Non-pigmented ciliary epithelial cell (primary cell): ENCODE data around the gene IPCEF1.
A peak's percentile ranks its signal among the peaks of the same experiment; 100 is the strongest.
"Not testable (repeated sequence)": the region's sequence is repeated elsewhere in the genome, so short reads cannot be mapped to it uniquely, and the experiment has no call there.

Source experiments
- DNase-seq: peaks from one replicate; pipeline ENCODE4 v3.0.0-alpha.2; 2010; ENCODE audit warnings: low read depth

Gene IPCEF1

DNA sequence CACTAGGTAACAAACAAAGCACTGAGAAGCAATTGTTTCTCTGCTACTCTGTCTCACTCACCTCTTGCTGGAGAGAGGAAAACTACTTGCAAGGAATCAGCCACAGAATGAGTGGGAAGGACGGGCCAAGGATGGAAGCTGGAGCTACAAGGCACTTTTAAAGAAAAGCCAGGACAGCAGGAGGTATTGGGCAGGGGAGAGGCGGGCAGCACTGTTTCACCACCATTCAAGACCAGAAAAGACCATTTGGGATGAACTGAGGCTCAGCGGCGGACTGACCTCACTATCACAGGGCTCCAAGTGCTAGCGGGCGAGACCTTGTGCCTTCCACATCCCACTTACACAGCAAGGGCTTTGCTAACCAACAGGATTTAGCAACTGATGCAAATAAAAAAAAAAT lies 137.4 kb downstream of the IPCEF1 start:
- no peak for DNase-seq

DNA sequence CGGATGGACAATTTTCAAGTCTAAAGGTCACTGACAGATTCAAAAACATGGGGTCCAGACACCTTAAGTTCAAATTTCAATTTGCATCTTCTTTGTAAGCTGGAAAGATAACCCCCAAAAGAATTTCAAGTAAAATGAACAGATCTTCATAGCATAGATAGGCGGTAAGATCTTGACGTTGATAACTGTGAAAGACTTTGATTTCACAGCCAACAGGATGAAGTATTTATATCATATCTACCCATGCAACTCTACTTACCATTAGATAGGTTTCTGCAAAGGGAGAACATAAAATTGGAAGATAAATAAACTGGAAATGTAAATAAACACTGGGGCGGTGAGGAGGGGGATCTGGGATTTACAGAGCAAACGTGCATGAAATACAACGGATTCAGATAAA lies 137.8 kb downstream of the IPCEF1 start:
- no peak for DNase-seq

DNA sequence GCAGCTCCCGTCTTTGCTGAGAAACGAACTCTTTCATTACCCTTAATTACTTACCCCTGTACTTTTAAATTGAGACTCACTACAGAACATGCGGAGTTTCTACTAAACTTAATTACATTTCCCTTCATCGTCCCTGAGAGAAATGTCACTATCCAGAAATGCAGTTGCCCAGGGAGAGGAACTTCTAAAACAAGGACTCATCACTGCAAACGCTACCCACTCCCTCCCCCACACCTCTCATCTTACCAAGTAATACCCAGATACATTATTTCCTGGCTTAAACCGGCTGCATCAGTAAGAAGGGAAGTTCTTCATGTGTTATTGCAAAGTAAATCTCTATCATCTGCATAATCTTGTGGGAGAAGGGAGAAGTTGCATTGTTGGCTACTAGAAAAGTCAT lies 138.3 kb downstream of the IPCEF1 start:
- no peak for DNase-seq

DNA sequence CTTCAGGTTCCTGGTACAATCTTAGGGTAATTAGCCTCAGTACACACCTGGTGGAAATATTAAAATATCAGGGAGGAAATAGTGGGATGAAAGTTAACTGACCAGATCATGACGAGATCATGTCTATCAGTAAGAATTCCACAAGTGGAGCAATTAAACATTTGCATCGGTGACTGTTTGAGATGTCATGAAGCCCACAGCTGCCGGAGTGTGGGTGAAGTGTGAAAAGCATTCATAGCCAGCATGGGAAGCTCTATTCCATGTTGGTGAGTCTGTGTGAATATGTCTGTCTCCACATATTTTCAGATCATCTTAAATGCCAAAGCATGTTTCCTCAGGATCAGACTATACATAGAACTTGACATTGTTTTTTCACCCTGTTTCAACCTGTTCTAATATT lies 142.8 kb downstream of the IPCEF1 start:
- DNase-seq: no peak

DNA sequence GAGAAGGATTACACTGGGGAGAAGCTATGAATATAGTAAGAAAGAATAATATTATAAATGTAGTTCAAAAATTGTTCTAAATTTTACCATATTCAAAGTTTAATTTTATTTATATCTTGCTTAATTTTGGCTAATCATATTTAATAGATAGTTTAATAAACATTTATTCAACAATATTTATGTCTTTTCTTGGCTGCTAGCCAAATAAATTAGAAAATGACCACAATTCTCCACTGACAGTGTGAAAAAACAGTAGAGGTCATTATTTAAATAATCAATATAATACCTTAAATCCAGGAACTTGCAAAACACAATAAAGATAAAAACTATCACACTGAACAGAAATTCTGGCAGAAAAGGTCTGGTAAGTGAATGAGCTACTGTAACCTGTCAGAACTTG lies 145.9 kb downstream of the IPCEF1 start:
- DNase-seq: no peak

DNA sequence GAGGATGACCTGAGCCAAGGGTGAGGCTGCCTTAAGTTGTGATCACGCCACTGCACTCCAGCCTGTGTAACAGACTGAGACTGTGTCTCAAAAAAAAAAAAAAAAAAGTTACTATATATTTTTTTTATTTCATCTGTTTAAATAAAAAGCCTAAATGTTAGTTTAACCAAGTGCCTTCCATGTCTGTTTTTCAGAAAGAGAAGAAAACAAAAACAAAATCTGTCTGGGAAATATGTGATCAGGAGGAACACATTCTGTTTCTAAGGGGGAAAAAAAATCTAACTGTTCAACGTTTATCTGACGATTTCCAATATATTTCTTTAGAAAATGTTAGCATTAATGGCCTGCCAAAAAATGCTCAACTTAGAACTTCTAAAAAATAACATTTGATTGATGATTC lies 147.0 kb downstream of the IPCEF1 start:
- DNase-seq: no peak

DNA sequence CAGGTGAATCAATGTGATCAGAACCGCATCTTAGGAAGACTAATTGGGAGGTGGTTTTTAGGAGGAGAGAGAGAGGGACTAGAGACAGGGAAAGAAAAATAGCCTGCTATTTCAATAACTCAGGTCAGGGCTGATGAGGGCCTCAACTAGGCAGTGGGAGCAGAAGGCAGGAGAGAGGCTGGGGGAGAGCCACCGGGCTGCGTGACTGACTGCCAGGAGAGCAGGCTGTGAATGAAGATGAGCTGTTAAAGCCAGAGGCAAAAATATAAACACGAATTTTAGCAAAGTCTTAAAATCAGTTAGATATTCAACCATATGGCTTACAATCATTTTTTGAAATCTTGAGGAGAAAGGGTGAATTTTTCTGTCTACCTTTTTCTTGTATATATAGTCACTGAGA lies 149.6 kb downstream of the IPCEF1 start:
- no peak for DNase-seq

DNA sequence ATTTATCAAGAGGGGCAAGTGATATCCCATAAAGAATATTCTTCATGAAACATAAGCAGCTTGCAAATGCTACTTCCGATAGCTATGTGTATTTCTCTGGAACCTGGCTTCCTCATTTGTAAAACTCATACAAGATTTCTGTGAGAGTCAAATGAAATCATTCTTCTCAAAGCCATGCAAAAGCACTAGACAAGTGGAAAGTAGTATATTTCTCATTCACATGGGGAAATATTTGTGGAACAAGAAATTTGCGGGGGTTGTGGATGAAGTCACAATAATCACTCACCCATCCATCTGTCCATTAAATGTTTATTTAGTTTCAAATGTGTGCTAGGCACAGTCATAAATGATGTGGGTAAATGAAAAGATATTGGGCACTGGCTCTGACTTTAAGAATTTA lies 150.5 kb downstream of the IPCEF1 start:
- DNase-seq: no peak

DNA sequence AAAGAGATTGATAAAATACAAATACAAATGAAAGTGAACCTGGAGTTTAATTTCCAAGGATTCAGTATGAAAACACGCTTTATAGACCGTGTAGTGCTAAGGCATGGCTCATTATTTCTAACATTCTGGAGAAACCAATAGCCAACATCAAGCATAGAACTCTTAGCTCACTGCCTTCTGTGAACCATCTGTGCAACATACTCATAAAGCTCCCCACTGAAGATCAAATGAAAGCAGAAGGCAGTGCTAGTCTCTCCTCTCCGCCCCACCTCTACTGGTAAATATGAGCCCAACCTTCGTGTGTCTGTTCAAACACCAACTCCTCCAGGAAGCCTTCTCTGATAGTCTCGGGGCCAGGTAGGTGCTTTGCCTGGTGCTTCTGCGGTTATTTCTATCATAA lies 153.6 kb downstream of the IPCEF1 start:
- no peak for DNase-seq

DNA sequence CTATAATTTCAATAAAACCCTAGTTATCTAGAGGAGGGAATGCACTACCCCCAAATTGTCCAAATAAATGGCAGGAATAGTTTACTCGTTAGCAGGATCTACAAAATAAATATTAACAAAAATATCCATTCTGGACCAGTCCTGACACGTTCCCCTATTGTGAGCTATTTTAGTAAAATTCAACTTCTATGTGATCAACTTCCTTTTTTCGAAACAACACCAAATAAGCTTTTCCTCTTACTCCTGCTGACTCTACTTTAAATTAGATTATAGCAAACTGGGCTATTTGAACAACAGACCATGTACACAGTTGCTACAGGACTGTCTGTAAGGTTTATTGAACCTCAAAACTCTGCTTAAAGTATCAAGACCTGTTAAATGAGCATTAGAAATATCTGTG lies 154.3 kb downstream of the IPCEF1 start:
- DNase-seq: no peak

DNA sequence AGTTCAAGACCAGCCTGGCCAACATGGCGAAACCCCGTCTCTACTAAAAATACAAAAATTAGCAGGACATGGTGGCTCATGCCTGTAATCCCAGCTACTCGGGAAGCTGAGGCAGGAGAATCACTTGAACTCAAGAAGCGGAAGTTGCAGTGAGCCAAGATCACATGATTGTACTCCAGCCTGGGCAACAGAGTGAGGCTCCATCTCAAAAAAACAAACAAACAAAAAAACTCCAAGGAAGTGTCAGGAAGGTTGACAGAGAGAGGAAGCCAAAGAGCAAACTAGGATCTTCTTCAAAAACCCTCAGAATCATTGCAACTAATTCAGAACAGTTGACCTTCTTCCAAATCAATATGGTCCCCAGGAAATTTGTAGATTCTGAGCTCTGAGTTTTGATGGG lies 154.9 kb downstream of the IPCEF1 start:
- DNase-seq: not testable (repeated sequence)

DNA sequence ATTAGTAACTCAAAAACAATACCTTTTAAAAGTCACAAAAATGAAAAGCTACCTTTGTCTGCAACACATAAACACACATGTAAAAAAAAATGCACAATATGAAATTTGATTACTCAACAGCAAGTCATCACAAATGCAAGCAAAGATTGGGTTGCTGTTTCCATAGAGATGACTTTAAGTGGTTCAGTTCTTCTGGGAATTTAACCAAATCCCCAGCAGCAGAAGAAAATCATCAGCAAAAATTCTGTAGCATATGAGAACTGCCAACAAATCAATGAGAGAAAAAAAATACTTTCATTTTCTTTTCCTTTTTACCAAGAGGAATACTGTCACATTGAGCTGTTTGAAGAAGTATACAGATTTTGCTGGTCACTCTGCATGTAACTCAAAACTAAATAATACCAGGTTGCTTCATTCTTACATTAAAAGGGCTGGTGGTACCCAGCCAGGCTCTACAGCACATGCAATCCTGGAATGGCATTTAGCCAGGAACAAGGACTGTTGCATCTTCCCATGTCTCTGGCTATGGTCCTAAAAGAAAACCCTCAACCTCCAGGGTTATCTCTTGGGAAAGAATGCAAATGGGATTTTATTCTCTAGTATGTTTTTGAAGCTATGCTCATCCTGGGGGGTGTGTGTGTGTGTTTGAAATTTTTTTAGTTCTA lies 159.3 kb downstream of the IPCEF1 start:
- DNase-seq: no peak

DNA sequence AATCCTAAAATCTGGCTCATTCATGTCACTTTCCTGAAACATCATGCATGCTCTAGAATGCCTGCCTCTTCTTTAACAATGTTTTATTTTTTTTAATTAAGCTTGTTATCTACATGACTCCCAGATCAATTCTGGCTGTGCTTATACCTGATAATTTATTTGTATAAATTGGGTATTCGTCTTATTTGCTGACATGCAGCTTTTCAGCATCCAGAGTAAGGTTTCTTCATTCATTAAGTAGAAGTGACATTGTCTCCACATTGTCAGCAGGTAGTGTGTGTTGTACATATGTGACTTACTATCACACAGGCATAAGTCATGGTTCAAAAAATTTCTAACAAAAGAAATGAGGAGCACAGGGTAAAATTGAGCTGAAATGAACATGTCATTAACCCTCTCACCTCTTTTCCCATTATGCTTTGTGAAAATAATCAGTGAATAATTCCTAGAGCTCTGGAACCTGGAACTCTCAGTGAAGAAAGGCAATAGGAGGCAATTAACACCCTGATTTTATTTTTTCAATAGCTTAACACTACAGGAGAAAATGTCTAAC lies 160.2 kb downstream of the IPCEF1 start:
- DNase-seq: no peak

DNA sequence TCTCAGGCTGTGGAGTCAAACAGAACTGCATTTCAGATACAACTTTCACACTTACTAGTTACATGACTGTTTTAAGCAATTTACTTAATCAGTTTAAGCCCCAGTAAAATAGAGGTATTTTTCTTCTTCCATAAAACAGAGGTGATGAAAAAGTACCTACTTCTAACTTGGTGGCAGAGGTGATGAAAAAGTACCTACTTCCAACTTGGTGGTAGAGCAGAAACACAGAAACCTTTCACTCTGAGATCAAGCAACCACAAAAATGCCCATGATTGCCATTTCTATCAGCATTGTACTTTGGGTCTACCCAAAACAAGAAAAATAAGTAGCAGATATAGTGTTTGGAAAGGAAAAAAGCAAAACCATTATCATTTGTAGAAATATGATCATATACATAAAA lies 168.9 kb downstream of the IPCEF1 start:
- DNase-seq: no peak

DNA sequence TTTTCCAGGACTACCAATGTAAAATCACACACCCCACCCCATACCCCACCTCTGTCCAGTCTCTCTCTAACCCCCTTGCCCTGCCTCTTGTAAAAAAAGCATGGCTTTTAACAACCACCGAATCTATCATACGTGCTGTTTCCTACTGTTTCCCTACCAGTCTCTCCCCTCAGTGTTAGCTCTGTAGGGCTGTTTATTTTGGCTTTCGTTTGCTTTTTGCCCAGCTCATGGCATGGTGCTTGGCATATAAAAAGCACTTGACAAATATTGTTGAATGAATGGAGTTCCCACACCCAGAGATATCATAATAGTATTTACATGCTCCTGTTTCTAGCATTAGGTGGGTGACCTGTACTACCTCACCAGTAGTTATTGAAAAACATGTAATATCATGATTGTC lies 169.4 kb downstream of the IPCEF1 start:
- DNase-seq: no peak

DNA sequence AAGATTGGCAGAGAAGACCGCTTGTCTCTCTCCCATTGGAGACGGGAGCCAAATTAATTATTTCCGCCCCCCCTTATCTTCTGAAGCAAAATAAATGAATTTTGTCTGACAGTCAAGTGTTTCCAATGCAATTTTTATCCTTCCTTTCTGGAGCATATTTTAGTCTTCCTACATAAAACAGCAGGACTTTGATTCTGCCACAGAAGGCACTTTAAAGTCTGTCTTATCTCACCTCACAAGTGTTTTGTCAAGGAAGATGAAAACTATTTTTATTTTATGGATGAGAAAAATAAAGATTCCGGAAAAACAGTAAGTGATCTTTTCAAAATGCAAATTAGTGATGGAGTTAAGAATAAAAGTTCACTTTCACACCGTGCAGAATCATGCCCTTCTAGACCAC lies 177.2 kb downstream of the IPCEF1 start:
- no peak for DNase-seq

DNA sequence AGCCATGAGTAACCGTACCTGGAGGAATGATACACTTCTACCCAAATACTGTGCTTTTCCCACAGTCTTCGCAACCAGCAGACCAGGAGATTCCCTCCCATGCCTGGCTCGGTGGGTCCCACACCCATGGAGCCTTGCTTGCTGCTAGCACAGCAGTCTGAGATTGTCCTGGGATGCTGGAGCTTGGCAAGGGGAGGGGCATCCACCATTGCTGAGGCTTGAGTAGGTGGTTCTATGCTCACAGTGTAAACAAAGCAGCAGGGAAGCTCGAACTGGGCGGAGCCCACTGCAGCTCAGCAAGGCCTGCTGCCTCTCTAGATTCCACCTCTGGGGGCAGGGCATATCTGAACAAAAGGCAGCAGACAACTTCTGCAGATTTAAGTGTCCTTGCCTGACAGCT lies 184.2 kb downstream of the IPCEF1 start:
- not testable (repeated sequence) for DNase-seq

DNA sequence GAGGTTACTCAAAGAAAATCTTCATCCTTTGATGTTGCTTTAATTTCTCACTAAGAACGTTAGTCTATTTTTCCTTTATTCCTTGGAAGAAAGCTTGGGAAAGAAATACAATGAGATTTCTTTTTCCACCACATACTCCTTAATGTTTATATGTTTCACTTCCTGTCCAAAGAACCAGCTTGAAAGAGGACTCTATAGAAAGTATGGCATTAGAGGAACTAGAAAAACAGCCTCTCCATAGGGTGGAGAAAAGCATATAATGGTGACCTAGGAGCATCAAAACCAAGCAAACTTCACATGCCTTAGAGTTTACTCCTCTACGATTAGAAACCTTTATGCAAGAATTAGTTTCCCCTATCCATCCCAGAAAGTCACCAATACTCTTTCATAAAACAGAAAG lies 186.5 kb downstream of the IPCEF1 start:
- no peak for DNase-seq

DNA sequence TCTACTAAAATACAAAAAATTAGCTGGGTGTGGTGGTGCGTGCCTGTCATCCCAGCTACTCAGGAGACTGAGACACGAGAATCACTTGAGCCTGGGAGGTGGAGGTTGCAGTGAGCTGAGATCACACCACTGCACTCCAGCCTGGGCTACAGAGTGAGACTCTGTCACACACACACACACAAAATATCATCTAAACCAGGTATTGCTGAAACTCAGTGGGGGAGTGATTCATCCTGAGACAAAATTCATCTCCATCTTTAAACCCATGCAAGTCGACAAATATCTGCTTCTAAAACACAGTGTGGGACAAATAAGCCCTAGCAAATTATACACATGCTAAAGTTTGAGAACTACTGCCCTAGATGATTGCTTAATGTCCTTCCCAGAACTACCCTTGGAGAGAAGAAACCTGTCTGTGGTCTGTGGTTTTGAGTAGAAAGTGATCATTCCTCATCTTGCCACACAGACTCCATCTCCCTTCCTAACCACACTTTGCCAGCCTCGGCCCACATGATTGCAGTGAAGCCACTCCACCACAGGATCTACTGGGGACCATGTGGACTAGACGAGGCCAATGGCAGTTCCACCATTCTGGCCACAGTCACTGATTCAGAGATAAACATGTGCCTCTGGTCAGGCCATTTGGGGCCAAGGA lies 187.3 kb downstream of the IPCEF1 start:
- no peak for DNase-seq

DNA sequence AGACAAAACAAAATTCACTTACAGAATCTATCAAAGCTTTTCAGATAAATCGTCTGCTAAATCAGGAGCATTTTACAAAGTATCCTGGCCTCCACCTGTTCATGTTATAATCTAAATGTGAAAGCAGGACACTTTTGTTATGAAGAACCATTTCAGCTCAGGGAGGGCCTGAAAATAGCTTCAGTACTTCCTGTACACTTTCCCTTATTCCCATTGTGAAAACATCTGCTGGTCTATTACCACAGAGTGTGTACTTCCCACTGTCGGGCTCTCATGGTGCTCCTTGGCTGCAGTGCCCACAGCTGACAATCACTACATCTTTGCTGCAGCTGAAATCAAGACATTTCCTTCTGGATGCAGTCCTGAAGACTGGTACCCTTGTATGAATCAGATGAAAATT lies 189.5 kb downstream of the IPCEF1 start:
- no peak for DNase-seq

DNA sequence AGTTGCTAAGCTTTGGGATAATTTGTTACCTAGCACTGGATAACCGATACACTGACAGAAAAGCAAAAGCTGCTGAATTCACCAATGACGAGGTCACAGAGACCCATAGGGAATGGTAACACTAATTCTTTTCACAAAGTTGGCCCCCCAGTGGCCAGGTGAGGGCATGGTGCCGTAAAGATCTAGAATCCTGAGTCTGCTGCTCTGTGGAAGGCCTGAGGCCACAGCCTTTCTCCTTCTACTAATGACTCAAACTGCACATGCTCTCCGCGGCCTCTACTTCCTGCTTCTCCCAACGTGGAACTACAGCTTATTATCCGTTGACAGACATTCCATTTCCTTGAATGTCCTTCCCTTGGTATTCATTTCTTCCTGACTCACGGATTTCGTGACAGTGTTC lies 190.5 kb downstream of the IPCEF1 start:
- DNase-seq: no peak

DNA sequence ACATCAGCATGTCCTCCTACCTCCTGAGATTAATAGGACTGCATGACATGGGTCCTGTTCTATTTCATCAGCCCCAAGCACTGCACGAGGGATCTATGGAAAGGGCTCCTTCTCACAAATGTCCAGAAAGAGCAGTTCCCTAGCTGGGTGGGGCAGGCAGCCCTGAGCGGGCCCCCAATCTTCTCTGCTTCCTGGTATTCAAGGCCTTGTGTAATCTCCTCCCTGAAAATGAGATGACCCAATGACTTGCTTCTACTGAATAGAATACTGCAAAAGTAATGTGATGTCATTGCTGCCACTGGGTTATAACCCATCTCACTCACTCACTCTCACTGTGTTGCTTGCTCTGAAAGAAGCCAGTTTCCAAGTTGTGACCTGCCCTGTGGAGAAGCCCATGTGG lies 191.1 kb downstream of the IPCEF1 start:
- DNase-seq: no peak

DNA sequence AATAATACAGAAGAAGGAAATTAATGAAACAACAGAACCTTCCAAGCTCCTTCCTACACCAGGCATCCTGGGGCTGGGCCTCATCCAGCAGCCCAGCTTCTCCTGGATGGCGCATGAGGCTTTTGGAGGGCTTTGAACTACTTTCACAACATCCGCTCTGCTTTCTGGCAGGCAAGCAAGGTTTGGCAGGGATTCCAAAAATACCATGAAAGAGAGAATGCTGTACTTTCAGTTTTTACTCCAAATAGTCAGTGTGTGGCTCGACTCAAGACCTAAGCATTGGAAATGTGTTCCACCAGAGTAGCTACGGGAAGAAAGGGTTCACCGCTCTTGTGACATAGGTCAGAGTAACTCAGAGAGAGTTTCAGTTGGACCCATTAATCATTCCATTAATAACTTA lies 192.2 kb downstream of the IPCEF1 start:
- peak; percentile 10 for DNase-seq

DNA sequence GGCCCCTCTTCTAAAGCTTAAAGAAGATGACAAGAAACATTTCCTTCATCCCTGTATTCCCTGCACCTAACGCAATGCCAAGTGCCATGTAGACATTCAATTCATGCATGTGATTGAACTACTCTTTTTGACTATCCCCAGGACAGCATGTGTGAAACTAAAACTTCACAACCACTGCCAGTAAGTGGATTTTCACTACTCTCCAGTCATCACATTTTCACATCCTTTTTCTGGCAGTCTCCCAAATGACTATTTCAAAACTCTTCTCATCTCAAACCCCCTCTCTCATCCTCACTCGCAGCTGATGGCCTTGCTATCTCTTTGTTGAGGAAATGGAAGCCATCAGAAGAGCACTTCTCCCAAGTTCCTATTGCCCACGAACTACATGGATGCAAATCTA lies 194.9 kb downstream of the IPCEF1 start:
- no peak for DNase-seq
